HL-60 (cell line): ENCODE measurements around the gene ARHGEF4.

Experiments
- DNase-seq, 2 experiments: peaks; one replicate each; pipeline ENCODE4 v3.0.0-alpha.2; 2010 to 2020; ENCODE audit warnings: low read depth in 1 of 2, low spot score in 1 of 2
- H3K27ac ChIP-seq: fragments of 250-450 bp; sonication (Bioruptor Pico); replicated peaks from 2 replicates; pipeline ENCODE4 v1.5.1; 2020; ENCODE audit warnings: mild to moderate bottlenecking, moderate library complexity
- H3K27me3 ChIP-seq: fragments of 250-450 bp; sonication (Bioruptor Pico); 2 replicates; pipeline ENCODE4 v1.5.1; 2021; ENCODE audit warnings: mild to moderate bottlenecking, moderate library complexity; ENCODE audit not compliant: insufficient read depth, poor library complexity, severe bottlenecking
- H3K4me3 ChIP-seq: replicated peaks from 2 replicates; pipeline ENCODE4 v1.5.1; 2011; ENCODE audit warnings: mild to moderate bottlenecking, control low read depth, low read length; ENCODE audit not compliant: insufficient read depth
- GABPA ChIP-seq: IDR thresholded peaks from 2 replicates; pipeline ENCODE4 v1.6.1; 2012; ENCODE audit warnings: low read depth
- POLR2AphosphoS5 ChIP-seq: IDR thresholded peaks from 2 replicates; pipeline ENCODE4 v1.6.1; 2012; ENCODE audit warnings: low read depth
- SPI1 ChIP-seq: IDR thresholded peaks from 2 replicates; pipeline ENCODE4 v1.6.1; 2012; ENCODE audit warnings: low read depth, mild to moderate bottlenecking, borderline replicate concordance
- TF ChIP-seq, protein P1 (sequence below): IDR thresholded peaks from 2 replicates; pipeline ENCODE4 v1.6.1; 2012; ENCODE audit warnings: low read depth; ENCODE audit not compliant: insufficient replicate concordance
- TF ChIP-seq, protein P2 (sequence below): IDR thresholded peaks from one replicate; pipeline ENCODE4 v1.5.1; 2011; ENCODE audit warnings: low read length, control low read depth, inconsistent platforms; ENCODE audit not compliant: insufficient read depth

The ARHGEF4 gene

DNA sequence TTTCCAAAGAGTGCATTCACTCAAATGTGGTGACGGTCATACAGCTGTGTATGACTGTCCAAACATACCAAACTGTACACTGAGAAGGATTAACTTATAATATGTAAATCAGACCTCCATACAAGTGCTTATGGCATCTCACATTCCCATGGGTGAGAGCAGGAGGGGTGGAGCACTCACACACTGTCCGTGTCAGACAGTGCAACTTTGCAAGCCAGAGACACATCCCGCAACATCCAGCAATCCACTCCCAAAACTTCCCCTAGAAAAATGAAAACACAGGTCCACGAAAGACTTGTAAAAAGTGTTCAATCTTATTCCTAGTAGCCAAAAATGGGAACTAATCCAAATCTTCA, 220.2 kb downstream of the ARHGEF4 start:
- TF ChIP-seq GABPA, result no peak
- TF ChIP-seq SPI1, result no peak
- TF ChIP-seq POLR2AphosphoS5, result no peak
- TF ChIP-seq, protein P1, sequence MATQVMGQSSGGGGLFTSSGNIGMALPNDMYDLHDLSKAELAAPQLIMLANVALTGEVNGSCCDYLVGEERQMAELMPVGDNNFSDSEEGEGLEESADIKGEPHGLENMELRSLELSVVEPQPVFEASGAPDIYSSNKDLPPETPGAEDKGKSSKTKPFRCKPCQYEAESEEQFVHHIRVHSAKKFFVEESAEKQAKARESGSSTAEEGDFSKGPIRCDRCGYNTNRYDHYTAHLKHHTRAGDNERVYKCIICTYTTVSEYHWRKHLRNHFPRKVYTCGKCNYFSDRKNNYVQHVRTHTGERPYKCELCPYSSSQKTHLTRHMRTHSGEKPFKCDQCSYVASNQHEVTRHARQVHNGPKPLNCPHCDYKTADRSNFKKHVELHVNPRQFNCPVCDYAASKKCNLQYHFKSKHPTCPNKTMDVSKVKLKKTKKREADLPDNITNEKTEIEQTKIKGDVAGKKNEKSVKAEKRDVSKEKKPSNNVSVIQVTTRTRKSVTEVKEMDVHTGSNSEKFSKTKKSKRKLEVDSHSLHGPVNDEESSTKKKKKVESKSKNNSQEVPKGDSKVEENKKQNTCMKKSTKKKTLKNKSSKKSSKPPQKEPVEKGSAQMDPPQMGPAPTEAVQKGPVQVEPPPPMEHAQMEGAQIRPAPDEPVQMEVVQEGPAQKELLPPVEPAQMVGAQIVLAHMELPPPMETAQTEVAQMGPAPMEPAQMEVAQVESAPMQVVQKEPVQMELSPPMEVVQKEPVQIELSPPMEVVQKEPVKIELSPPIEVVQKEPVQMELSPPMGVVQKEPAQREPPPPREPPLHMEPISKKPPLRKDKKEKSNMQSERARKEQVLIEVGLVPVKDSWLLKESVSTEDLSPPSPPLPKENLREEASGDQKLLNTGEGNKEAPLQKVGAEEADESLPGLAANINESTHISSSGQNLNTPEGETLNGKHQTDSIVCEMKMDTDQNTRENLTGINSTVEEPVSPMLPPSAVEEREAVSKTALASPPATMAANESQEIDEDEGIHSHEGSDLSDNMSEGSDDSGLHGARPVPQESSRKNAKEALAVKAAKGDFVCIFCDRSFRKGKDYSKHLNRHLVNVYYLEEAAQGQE, result no peak
- TF ChIP-seq, protein P2, sequence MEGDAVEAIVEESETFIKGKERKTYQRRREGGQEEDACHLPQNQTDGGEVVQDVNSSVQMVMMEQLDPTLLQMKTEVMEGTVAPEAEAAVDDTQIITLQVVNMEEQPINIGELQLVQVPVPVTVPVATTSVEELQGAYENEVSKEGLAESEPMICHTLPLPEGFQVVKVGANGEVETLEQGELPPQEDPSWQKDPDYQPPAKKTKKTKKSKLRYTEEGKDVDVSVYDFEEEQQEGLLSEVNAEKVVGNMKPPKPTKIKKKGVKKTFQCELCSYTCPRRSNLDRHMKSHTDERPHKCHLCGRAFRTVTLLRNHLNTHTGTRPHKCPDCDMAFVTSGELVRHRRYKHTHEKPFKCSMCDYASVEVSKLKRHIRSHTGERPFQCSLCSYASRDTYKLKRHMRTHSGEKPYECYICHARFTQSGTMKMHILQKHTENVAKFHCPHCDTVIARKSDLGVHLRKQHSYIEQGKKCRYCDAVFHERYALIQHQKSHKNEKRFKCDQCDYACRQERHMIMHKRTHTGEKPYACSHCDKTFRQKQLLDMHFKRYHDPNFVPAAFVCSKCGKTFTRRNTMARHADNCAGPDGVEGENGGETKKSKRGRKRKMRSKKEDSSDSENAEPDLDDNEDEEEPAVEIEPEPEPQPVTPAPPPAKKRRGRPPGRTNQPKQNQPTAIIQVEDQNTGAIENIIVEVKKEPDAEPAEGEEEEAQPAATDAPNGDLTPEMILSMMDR, result no peak
- no peak for DNase-seq
- Histone ChIP-seq H3K27me3 (no peaks in the 10 kb centered on the region), H3K4me3 (no peak overlapping the region), H3K27ac (no peak overlapping the region)

DNA sequence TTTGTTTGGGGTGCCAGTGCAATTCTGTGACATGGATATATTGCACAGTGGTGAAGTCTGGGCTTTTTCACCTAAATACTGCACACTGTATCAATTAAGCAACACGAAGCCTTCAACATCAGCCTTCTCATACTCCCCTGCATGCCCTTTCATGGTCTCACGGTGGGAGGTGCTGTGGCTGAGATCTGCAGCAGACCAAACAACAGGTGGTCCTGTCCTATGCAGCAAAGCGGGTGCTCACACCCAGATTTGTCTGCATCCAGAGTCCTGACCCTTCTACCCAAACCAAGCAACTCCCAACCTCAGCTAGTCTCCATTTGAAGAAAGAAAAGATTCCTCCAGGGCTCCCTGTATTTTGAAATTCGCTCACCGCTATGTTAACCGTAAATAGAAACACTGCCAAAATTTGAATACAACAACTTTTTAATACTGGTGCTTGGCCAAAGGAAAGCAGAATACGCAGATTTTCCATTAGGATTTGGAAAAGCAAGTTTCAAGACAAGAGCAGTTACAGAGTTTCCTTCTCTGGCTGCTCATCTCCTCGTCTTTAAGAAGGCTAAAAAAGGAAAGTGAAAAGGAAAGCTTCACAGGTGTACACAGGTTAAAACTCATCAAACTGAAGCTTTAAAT, 221.6 kb downstream of the ARHGEF4 start:
- Histone ChIP-seq H3K4me3 (no peak overlapping the region), H3K27ac (no peak overlapping the region), H3K27me3 (no peaks in the 10 kb centered on the region)
- DNase-seq, result no peak
- TF ChIP-seq POLR2AphosphoS5, result no peak
- no peak for TF ChIP-seq GABPA
- TF ChIP-seq SPI1, result no peak
- TF ChIP-seq, protein P1, result no peak
- TF ChIP-seq, protein P2, result no peak

DNA sequence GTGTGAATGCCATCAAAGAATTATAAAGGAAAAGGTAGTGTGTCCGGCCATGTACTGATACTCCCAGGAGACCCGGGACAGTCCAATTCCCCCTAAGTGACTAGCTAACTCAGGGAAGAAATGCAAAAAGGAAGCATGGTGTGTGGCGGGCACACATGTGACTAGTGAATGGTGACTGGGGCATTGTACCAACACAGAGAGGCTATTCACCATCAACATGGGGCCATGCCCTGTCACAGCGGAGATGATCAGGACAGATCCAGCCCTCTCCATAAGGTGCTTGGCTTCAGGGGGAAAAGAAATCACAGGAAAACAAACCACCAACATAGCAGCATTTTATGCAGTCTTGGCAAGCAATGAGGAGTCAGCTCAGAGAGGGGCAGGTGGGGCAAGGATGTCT, 222.2 kb downstream of the ARHGEF4 start:
- H3K27ac ChIP-seq, result no peak overlapping the region
- TF ChIP-seq, protein P2, result no peak
- TF ChIP-seq, protein P1, result no peak
- TF ChIP-seq GABPA (no peak), POLR2AphosphoS5 (no peak), SPI1 (no peak)
- no peak for DNase-seq
- H3K27me3 ChIP-seq, result no peaks in the 10 kb centered on the region
- H3K4me3 ChIP-seq, result no peak overlapping the region
